ENCODE results near the gene GALNT2. TPM values are rescaled to one million over a fixed set of nuclear protein-coding genes. Genes with fewer than 3 reads are reported as not detected.

Gene GALNT2
- total RNA-seq, 1 experiment from 2014 or later, result 99.1 TPM

- Histone ChIP-seq H3K27me3 (ENCODE audit: control insufficient read depth, insufficient read depth, low read length) (peaks cover 5% of the 10 kb centered on the region), H3K36me3 (replicated peaks; ENCODE audit: control insufficient read depth, insufficient read depth, low read length) (no peaks in the 10 kb centered on the region), H3K4me3 (ENCODE audit: insufficient read depth, low read depth, low read length) (no peak overlapping the region)
- DNase-seq, result no peak
Measured at GRCh38 chr1:230072866-230073265, 5.8 kb downstream of the GALNT2 start.

DNA sequence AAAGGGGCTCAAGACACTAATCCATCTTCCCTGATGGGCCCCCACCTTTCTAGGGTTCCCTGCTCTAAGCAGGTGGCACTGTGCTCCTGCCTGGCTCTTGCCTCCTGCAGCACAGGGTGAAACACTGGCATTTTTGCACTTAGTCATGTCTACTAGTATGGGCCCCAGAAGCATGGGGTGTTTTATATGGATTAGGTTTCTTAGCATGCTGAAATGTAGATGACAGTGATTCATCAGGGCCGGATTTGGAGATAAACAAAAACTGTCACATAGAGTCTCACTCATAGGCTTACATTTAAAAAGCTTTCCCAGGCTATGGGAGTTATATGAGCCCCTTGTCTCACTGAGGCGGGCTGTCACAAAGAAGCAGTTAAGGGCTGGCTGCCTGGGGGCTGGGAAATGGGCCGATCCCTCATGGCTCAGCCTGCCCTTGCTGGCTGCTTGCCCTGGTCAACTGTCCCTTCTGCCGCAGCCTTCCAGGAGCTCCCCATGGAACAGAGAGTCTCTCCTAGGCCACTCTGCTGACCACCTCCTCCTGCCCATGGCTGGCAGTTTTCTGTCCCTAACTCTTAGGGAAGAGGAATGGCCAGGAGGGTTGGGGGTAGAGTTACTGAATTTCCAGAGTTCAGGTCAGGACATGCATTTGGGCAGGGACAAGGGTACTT lies 6.5 kb downstream of the GALNT2 start:
- no peak for DNase-seq
- H3K27me3 ChIP-seq (ENCODE audit: control insufficient read depth, insufficient read depth, low read length), result peaks cover 3% of the 10 kb centered on the region; the same call in 1 of the 2 replicates
- no peaks in the 10 kb centered on the region for H3K36me3 ChIP-seq (replicated peaks; ENCODE audit: control insufficient read depth, insufficient read depth, low read length)
- H3K4me3 ChIP-seq (ENCODE audit: insufficient read depth, low read depth, low read length), result no peak overlapping the region

DNA sequence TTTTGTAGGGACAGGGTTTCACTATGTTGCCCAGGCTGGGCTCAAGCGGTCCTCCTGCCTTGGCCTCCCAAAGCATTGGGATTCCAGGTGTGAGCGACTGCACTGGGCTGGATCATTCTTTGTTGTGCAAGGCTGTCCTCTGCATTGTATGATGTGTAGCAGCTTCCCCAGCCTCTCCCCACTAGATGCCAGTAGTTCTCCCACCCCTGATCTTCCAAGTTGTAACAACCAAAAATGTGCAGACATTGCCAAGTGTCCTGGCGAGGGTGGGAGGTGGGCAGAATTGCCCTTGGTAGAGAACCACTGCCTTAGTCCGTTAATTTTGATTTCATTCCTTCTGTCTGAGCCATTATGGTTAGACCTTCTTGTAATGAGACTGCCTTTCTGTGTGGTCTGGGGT lies 7.2 kb downstream of the GALNT2 start:
- no peaks in the 10 kb centered on the region for H3K27me3 ChIP-seq (ENCODE audit: control insufficient read depth, insufficient read depth, low read length)
- H3K4me3 ChIP-seq (ENCODE audit: insufficient read depth, low read depth, low read length), result no peak overlapping the region
- no peak for DNase-seq
- H3K36me3 ChIP-seq (replicated peaks; ENCODE audit: control insufficient read depth, insufficient read depth, low read length), result no peaks in the 10 kb centered on the region

DNA sequence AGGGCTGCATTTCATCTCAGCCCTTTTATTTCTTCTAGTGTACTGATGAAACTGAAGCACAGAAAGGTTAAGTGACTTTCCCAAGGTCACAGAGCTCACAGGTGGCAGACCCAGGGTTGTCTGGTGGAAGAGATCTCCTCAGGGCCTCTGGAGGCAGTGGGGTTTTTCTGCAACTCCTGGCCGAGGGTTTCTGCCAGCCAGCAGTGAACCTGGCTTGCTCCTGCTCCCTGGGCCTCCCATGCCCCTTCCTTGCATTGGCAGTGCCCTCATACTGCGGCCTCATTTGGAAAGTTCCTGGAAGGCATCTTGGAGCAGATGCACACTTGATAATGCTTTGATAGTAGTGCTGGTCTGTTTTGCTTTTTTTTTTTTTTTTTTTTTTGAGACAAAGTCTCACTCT lies 7.7 kb downstream of the GALNT2 start:
- H3K36me3 ChIP-seq (replicated peaks; ENCODE audit: control insufficient read depth, insufficient read depth, low read length), result no peaks in the 10 kb centered on the region
- H3K27me3 ChIP-seq (ENCODE audit: control insufficient read depth, insufficient read depth, low read length), result no peaks in the 10 kb centered on the region
- H3K4me3 ChIP-seq (ENCODE audit: insufficient read depth, low read depth, low read length), result no peak overlapping the region
- DNase-seq, result no peak

- DNase-seq, result no peak
- Histone ChIP-seq H3K4me3 (ENCODE audit: insufficient read depth, low read depth, low read length) (no peak overlapping the region), H3K36me3 (replicated peaks; ENCODE audit: control insufficient read depth, insufficient read depth, low read length) (no peaks in the 10 kb centered on the region), H3K27me3 (ENCODE audit: control insufficient read depth, insufficient read depth, low read length) (no peaks in the 10 kb centered on the region)
Measured at GRCh38 chr1:230076121-230076520, 9.1 kb downstream of the GALNT2 start.

DNA sequence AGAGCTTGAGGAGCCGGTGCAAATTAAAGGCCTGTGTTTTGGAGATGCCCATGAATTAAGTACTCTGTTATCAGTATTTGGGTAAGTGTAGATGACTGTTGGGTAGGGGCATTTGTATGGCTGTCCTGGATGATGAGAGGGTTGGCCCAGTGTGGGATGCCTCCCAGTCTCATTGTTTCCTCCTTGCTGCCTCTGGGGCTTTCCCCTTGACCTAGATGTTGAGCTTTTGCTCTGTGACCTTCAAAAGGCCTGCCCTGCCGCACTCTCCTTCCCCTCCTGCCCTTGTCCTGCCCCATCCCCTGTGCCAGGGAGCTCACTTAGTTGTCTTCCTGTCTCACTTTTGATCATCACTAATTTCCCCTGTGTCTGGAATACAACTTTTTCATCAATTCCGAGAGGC lies 10.0 kb downstream of the GALNT2 start:
- no peak for DNase-seq
- Histone ChIP-seq H3K4me3 (ENCODE audit: insufficient read depth, low read depth, low read length) (no peak overlapping the region), H3K27me3 (ENCODE audit: control insufficient read depth, insufficient read depth, low read length) (no peaks in the 10 kb centered on the region), H3K36me3 (replicated peaks; ENCODE audit: control insufficient read depth, insufficient read depth, low read length) (no peaks in the 10 kb centered on the region)

GRCh38 chr1:230077436-230078213 lies 10.6 kb downstream of the GALNT2 start:
- no peaks in the 10 kb centered on the region for H3K36me3 ChIP-seq (replicated peaks; ENCODE audit: control insufficient read depth, insufficient read depth, low read length)
- DNase-seq, result no peak
- no peak overlapping the region for H3K4me3 ChIP-seq (ENCODE audit: insufficient read depth, low read depth, low read length)
- no peaks in the 10 kb centered on the region for H3K27me3 ChIP-seq (ENCODE audit: control insufficient read depth, insufficient read depth, low read length)

DNA sequence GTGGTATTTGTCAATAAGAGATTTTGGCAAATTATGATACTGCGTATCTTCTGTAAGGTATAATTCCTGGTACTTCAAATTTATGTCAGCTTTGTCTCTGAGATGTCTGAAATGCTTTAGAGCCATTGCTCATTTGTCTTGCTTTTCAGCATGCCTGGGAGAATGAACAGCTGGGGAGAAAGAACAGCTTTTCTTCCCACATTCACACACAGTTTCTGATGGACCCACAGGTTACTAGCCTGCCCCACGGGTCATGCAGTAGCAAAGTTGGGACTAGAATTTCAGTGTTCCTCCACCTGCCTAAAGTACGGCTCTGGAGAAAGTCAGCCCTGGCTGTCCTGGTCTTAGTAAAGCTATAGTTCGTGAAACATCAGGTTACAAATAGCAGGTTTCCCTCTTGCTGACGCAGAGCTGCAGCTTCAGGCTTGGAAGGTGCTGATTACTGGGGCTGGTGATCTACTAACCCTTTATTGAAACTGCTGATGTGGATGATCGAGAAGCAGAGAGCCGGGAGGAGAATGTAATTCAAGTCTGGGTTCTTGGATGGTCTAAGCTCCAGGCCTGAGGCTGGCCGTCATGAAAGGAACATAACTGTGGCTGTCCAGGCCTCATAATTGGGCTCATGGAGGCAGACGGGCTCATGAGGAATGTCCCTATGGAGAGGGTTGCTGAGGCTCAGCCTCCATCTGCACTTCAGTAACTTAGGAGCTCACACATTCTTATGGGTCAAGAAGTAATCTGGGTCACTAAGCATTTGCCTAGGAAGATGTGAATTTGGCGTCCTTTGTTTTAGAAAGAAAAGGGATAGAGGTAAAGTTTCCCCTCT lies 12.4 kb downstream of the GALNT2 start:
- Histone ChIP-seq H3K27me3 (ENCODE audit: control insufficient read depth, insufficient read depth, low read length) (no peaks in the 10 kb centered on the region), H3K36me3 (replicated peaks; ENCODE audit: control insufficient read depth, insufficient read depth, low read length) (no peaks in the 10 kb centered on the region), H3K4me3 (ENCODE audit: insufficient read depth, low read depth, low read length) (no peak overlapping the region)
- no peak for DNase-seq

GRCh38 chr1:230080822-230081221 lies 13.8 kb downstream of the GALNT2 start:
- Histone ChIP-seq H3K36me3 (replicated peaks; ENCODE audit: control insufficient read depth, insufficient read depth, low read length) (no peaks in the 10 kb centered on the region), H3K27me3 (ENCODE audit: control insufficient read depth, insufficient read depth, low read length) (no peaks in the 10 kb centered on the region), H3K4me3 (ENCODE audit: insufficient read depth, low read depth, low read length) (no peak overlapping the region)
- no peak for DNase-seq

DNA sequence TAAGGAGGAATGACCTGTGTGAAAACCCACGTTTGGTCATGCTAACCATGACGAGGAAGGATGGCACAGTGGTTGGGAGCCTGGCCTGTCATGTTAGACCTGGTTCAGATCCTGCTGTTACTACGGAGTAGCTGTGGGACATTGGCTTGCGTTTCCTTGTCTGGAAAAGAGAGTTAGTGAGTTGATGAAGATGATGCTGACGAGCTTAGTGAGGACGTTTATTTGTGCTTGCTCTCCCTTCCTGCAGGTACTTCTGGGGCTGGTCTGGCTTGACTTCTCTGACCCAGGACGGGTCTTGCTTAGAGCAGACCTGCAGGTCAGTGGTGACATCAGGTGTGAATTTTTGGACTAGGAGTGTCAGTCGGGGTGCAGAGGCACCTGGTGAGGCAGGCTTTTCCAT lies 14.7 kb downstream of the GALNT2 start:
- Histone ChIP-seq H3K36me3 (replicated peaks; ENCODE audit: control insufficient read depth, insufficient read depth, low read length) (no peaks in the 10 kb centered on the region), H3K27me3 (ENCODE audit: control insufficient read depth, insufficient read depth, low read length) (no peaks in the 10 kb centered on the region), H3K4me3 (ENCODE audit: insufficient read depth, low read depth, low read length) (no peak overlapping the region)
- DNase-seq, result no peak

GRCh38 chr1:230082211-230082610 lies 15.2 kb downstream of the GALNT2 start:
- no peak for DNase-seq
- no peaks in the 10 kb centered on the region for H3K36me3 ChIP-seq (replicated peaks; ENCODE audit: control insufficient read depth, insufficient read depth, low read length)
- no peaks in the 10 kb centered on the region for H3K27me3 ChIP-seq (ENCODE audit: control insufficient read depth, insufficient read depth, low read length)
- no peak overlapping the region for H3K4me3 ChIP-seq (ENCODE audit: insufficient read depth, low read depth, low read length)

GRCh38 chr1:230083053-230083452 lies 16.0 kb downstream of the GALNT2 start:
- no peak for DNase-seq

DNA sequence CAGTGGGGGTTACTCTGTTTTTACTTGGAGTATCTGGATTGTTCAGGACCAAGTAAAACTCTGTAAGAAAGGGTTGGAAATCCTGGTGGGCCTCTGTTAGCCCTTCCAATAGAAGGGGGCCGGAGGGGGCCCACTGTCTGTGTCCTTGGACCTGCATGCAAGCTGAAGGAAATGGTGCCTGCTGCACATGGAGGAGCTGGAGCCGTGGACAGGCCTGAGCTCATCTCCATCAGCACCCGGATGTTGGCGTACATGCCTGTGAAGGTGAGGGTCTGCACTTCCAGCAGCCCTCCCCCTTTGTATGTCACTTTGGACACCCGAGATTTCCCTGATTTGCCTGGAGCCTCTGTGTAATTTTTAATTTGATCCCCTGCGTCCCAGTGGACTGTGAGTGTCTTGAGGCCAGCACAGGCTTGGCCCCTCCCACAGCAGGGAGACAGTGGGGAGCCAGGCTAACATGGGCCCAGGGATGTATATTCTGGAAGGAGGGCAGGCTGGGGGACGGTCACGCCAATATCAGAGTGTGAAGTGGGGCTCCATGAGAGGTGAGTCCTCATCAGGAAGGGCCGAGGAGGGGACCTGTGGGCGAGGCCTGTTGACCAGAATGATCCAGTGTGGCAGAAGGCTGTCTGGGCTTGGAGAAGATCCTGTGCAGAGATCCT lies 16.8 kb downstream of the GALNT2 start:
- no peak for DNase-seq
- H3K36me3 ChIP-seq (replicated peaks; ENCODE audit: control insufficient read depth, insufficient read depth, low read length), result no peaks in the 10 kb centered on the region
- H3K27me3 ChIP-seq (ENCODE audit: control insufficient read depth, insufficient read depth, low read length), result no peaks in the 10 kb centered on the region
- no peak overlapping the region for H3K4me3 ChIP-seq (ENCODE audit: insufficient read depth, low read depth, low read length)

More at GRCh38 chr1:230083053-230083452, 16.0 kb downstream of the GALNT2 start:
- H3K36me3 ChIP-seq (replicated peaks; ENCODE audit: control insufficient read depth, insufficient read depth, low read length), result no peaks in the 10 kb centered on the region
- no peak overlapping the region for H3K4me3 ChIP-seq (ENCODE audit: insufficient read depth, low read depth, low read length)
- no peaks in the 10 kb centered on the region for H3K27me3 ChIP-seq (ENCODE audit: control insufficient read depth, insufficient read depth, low read length)

DNA sequence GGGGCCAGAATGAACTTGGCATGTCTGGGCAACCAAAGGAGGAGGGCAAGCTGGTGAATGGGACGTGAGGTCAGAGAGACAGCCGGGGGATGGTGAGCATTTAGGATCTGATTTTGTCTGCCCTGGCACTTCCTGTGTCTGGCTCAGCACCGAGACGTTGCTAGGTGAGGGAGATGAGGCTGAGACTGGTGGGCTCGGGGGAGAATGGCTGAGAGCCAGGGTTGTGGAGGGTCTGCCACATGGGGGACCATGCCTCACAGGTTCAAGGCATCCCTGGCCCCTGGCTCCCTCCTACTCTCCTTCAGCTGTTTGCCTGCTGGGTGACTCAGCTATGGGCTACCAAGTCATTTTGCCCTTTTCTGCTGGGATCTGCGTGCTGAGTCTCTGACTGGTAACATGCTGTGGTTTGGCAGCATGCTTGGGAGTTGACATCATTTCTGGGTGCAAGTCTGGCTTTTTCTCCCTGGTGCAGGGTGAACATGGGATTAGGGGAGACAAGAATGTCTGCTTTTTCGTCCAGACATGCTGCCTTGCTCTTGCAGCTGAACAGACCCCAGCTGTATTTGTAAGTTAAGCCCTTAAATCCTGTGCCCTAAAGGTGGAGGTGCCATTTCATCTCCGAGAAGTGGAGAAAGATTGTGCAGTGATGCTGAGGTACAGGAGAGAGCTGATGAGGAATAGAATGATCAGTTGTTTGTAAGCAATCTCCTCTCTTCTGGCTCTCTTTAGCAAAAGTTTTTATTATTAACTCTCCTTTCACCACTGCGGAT lies 17.6 kb downstream of the GALNT2 start:
- Histone ChIP-seq H3K36me3 (replicated peaks; ENCODE audit: control insufficient read depth, insufficient read depth, low read length) (no peaks in the 10 kb centered on the region), H3K4me3 (ENCODE audit: insufficient read depth, low read depth, low read length) (no peak overlapping the region), H3K27me3 (ENCODE audit: control insufficient read depth, insufficient read depth, low read length) (no peaks in the 10 kb centered on the region)
- peak; percentile 34 for DNase-seq
